GM23338 (cell line): Measurements from ENCODE around the gene LRP11. TPM values are rescaled to one million over a fixed set of nuclear protein-coding genes. Genes with fewer than 3 reads are reported as not detected.

ENCODE experiments used
- ATAC-seq: fragments of 200-7000 bp; cut with Tn5 transposase; 3 replicates; pipeline ENCODE4 v1.9.1; 2020
- DNase-seq: peaks from one replicate; pipeline ENCODE4 v3.0.0-alpha.2; 2015; ENCODE audit warnings: low spot score
- H2AFZ ChIP-seq: fragments of 200-600 bp; sonication (generic); 2 replicates; pipeline ENCODE4 v1.8.0; 2016; ENCODE audit warnings: antibody characterized with exemption, mild to moderate bottlenecking, moderate library complexity
- H3F3A ChIP-seq: fragments of 200-600 bp; sonication (generic); replicated peaks from 2 replicates; pipeline ENCODE4 v1.8.0; 2017; ENCODE audit warnings: antibody characterized with exemption, mixed run types, low read depth
- H3K27ac ChIP-seq: fragments of 200-600 bp; sonication (generic); 2 replicates; pipeline ENCODE4 v1.6.1; 2016; ENCODE audit warnings: low read depth
- H3K27me3 ChIP-seq: fragments of 200-600 bp; sonication (generic); 2 replicates; pipeline ENCODE4 v1.8.0; 2016; ENCODE audit warnings: mild to moderate bottlenecking, mixed run types, moderate library complexity; ENCODE audit not compliant: insufficient read depth
- H3K36me3 ChIP-seq: fragments of 200-600 bp; sonication (generic); 2 replicates; pipeline ENCODE4 v1.8.0; 2016; ENCODE audit warnings: mild to moderate bottlenecking; ENCODE audit not compliant: insufficient read depth
- H3K4me1 ChIP-seq: fragments of 200-600 bp; sonication (generic); 2 replicates; pipeline ENCODE4 v1.8.0; 2016; ENCODE audit warnings: mild to moderate bottlenecking, moderate library complexity; ENCODE audit not compliant: insufficient read depth
- H3K4me2 ChIP-seq: fragments of 200-600 bp; sonication (generic); 2 replicates; pipeline ENCODE4 v1.7.1; 2017; ENCODE audit warnings: mixed run types
- H3K4me3 ChIP-seq: fragments of 200-600 bp; sonication (generic); 2 replicates; pipeline ENCODE4 v1.6.1; 2016; ENCODE audit warnings: mixed run types
- H3K79me2 ChIP-seq: fragments of 200-600 bp; sonication (generic); replicated peaks from 2 replicates; pipeline ENCODE4 v1.8.0; 2017; ENCODE audit warnings: mild to moderate bottlenecking; ENCODE audit not compliant: insufficient read depth
- H3K9me2 ChIP-seq: fragments of 200-600 bp; sonication (generic); 2 replicates; pipeline ENCODE4 v1.8.0; 2017; ENCODE audit not compliant: insufficient read depth
- H4K20me1 ChIP-seq: fragments of 200-600 bp; sonication (generic); replicated peaks from 2 replicates; pipeline ENCODE4 v1.8.0; 2017; ENCODE audit warnings: mild to moderate bottlenecking; ENCODE audit not compliant: insufficient read depth
- H3K27ac Mint-ChIP-seq: 2 replicates; pipeline ENCODE4 v1.8.0; 2020; ENCODE audit warnings: inconsistent platforms, mild to moderate bottlenecking, moderate library complexity, mixed read lengths
- H3K27me3 Mint-ChIP-seq: 3 replicates; pipeline ENCODE4 v1.8.0; 2022; ENCODE audit warnings: low read depth, mild to moderate bottlenecking, moderate library complexity, mixed read lengths, inconsistent platforms; ENCODE audit not compliant: insufficient read depth, poor library complexity
- H3K36me3 Mint-ChIP-seq: 3 replicates; pipeline ENCODE4 v1.8.0; 2021; ENCODE audit warnings: low read depth, mild to moderate bottlenecking, inconsistent platforms, moderate library complexity, mixed read lengths
- H3K4me1 Mint-ChIP-seq: 3 replicates; pipeline ENCODE4 v1.8.0; 2020; ENCODE audit warnings: mild to moderate bottlenecking, inconsistent platforms, mixed read lengths
- H3K4me3 Mint-ChIP-seq: 3 replicates; pipeline ENCODE4 v1.8.0; 2021; ENCODE audit warnings: moderate library complexity, mild to moderate bottlenecking, inconsistent platforms, mixed read lengths
- H3K9me3 Mint-ChIP-seq: 3 replicates; pipeline ENCODE4 v1.8.0; 2020; ENCODE audit warnings: moderate library complexity, mild to moderate bottlenecking, inconsistent platforms, mixed read lengths
- CTCF ChIP-seq, 2 experiments: fragments of 200-600 bp in 1 of 2; sonication (generic) in 1 of 2; conservative IDR thresholded peaks; 2 replicates each; pipeline versions ENCODE4 v1.5.1 to v1.6.1; 2016 to 2017; ENCODE audit warnings: antibody characterized with exemption in 2 of 2, low read depth in 2 of 2, mild to moderate bottlenecking in 2 of 2, moderate library complexity in 1 of 2
- EZH2 ChIP-seq: fragments of 200-600 bp; sonication (generic); IDR thresholded peaks from one replicate; pipeline ENCODE4 v1.8.0; 2017; ENCODE audit warnings: antibody characterized with exemption, mild to moderate bottlenecking, low read depth; ENCODE audit not compliant: unreplicated experiment
- EZH2phosphoT487 ChIP-seq: fragments of 200-600 bp; sonication (generic); IDR thresholded peaks from one replicate; pipeline ENCODE4 v1.8.1; 2018; ENCODE audit warnings: antibody characterized with exemption; ENCODE audit not compliant: unreplicated experiment
- JUNB ChIP-seq: IDR thresholded peaks from one replicate; pipeline ENCODE4 v1.6.1; 2016; ENCODE audit warnings: antibody characterized with exemption; ENCODE audit not compliant: unreplicated experiment
- NANOG ChIP-seq: IDR thresholded peaks from 2 replicates; pipeline ENCODE4 v1.6.1; 2016; ENCODE audit warnings: antibody characterized with exemption, borderline replicate concordance
- POLR2AphosphoS5 ChIP-seq: IDR thresholded peaks from 2 replicates; pipeline ENCODE4 v1.6.1; 2016; ENCODE audit warnings: antibody characterized with exemption, low read depth
- ZNF331 ChIP-seq: fragments of 250-450 bp; sonication (Bioruptor Pico); IDR thresholded peaks from 2 replicates; pipeline ENCODE4 v1.5.0; 2020; ENCODE audit warnings: low read depth, mild to moderate bottlenecking, moderate library complexity
- ZNF462 ChIP-seq: fragments of 250-450 bp; sonication (Bioruptor Pico); IDR thresholded peaks from 2 replicates; pipeline ENCODE4 v1.5.0; 2020; ENCODE audit warnings: mild to moderate bottlenecking, moderate library complexity
- polyA plus RNA-seq: library from polyadenylated mRNA; unstranded; fragments of >200 nt; fragmentation: Nextera tagmentation; extraction: Ambion mirVana; gene quantifications from 2 replicates; pipeline ENCODE4 v1.2.1, GENCODE V29; 2016
- total RNA-seq: library from RNA; depleted of rRNA; stranded (reverse); fragments of >200 nt; shearing (Covaris generic); gene quantifications from 2 replicates; pipeline ENCODE4 v1.2.3, GENCODE V29; 2014

Gene LRP11
- total and polyA plus RNA-seq, 2 experiments from 2014 or later = 10.8 to 37.1 TPM

GRCh38 chr6:149831308-149831820, 32.8 kb downstream of the LRP11 start (continued):
- TF ChIP-seq ZNF462 (no peak), EZH2phosphoT487 (no peak)

- no peak overlapping the region for H3K4me3 Mint-ChIP-seq
- no peak overlapping the region for H3K4me2 ChIP-seq
Measured at GRCh38 chr6:149830731-149831307, 33.3 kb downstream of the LRP11 start.

GRCh38 chr6:149825292-149825691, 38.9 kb downstream of the LRP11 start:
- Histone ChIP-seq H2AFZ (no peak overlapping the region), H3K36me3 (no peaks in the 10 kb centered on the region; the same call in 1 of the 2 replicates), H3K27me3 (no peaks in the 10 kb centered on the region), H3K4me1 (no peaks in the 10 kb centered on the region), H3K27ac (no peak overlapping the region), H3K4me3 (no peak overlapping the region), H3F3A (no peaks in the 10 kb centered on the region), H4K20me1 (no peaks in the 10 kb centered on the region; the same call in 1 of the 2 replicates), H3K79me2 (no peaks in the 10 kb centered on the region), H3K9me2 (no peaks in the 10 kb centered on the region), H3K4me2 (no peak overlapping the region)
- no peak for DNase-seq
- ATAC-seq = no peak
- H3K27ac Mint-ChIP-seq = no peak overlapping the region
- peaks cover 5% of the 10 kb centered on the region for H3K27me3 Mint-ChIP-seq
- no peaks in the 10 kb centered on the region for H3K4me1 Mint-ChIP-seq
- no peaks in the 10 kb centered on the region for H3K36me3 Mint-ChIP-seq
- H3K4me3 Mint-ChIP-seq = no peak overlapping the region
- H3K9me3 Mint-ChIP-seq = no peaks in the 10 kb centered on the region
- TF ChIP-seq JUNB (no peak), NANOG (no peak), POLR2AphosphoS5 (no peak), CTCF (conservative IDR thresholded peaks at IDR 0.05; ENCODE audit: low read depth in 2 of 2) (no peak), EZH2 (no peak), ZNF331 (CRISPR knock-in tag) (no peak)

More at GRCh38 chr6:149830731-149831307, 33.3 kb downstream of the LRP11 start:
- Histone ChIP-seq H3K36me3 (no peaks in the 10 kb centered on the region), H3K27me3 (no peaks in the 10 kb centered on the region), H3K9me2 (no peaks in the 10 kb centered on the region), H3K4me3 (no peak overlapping the region), H3K4me1 (no peaks in the 10 kb centered on the region), H2AFZ (no peak overlapping the region), H3F3A (no peaks in the 10 kb centered on the region), H3K79me2 (no peaks in the 10 kb centered on the region), H4K20me1 (no peaks in the 10 kb centered on the region; the same call in 1 of the 2 replicates), H3K27ac (no peak overlapping the region)
- no peak overlapping the region for H3K27ac Mint-ChIP-seq
- no peaks in the 10 kb centered on the region; the same call in 2 of the 3 replicates for H3K36me3 Mint-ChIP-seq
- H3K4me1 Mint-ChIP-seq = no peaks in the 10 kb centered on the region
- DNase-seq (no peak), ATAC-seq (no peak)
- TF ChIP-seq ZNF331 (CRISPR knock-in tag) (no peak), EZH2phosphoT487 (no peak)
- no peaks in the 10 kb centered on the region for H3K27me3 Mint-ChIP-seq
- 0 out of 3 replicates have a peak, but pooled peaks cover 4% of the 10 kb centered on the region for H3K9me3 Mint-ChIP-seq
